GM23248 (cell line): ENCODE results near the gene MEGF9.

Source experiments
- EZH2 ChIP-seq: fragments of 200-600 bp; sonication (generic); IDR thresholded peaks from 2 replicates; pipeline ENCODE4 v1.6.1; 2018; ENCODE audit warnings: antibody characterized with exemption, mild to moderate bottlenecking; ENCODE audit not compliant: insufficient read depth, poor library complexity, severe bottlenecking
- EZH2phosphoT487 ChIP-seq: fragments of 200-600 bp; sonication (generic); IDR thresholded peaks from 2 replicates; pipeline ENCODE4 v1.6.1; 2018; ENCODE audit warnings: antibody characterized with exemption, moderate library complexity, mild to moderate bottlenecking, low read depth; ENCODE audit not compliant: insufficient read depth

GRCh38 chr9:120759755-120760400 lies 45.6 kb upstream of the MEGF9 start:
- TF ChIP-seq EZH2: no peak
- no peak for TF ChIP-seq EZH2phosphoT487
